HL-60/S4 treated with phorbol 12-myristate 13-acetate at 8.2 ng/mL for 4 days and 3 days (cell line): ENCODE results near the gene LIMS1.
"Not testable (repeated sequence)": the region's sequence is repeated elsewhere in the genome, so short reads cannot be mapped to it uniquely, and the experiment has no call there.

ENCODE experiments used
- in situ Hi-C: fragments of 300-500 bp; cut with MboI; formaldehyde crosslinking; loops from 2 replicates; pipeline ENCODE4 v1.15.0; 2022; ENCODE audit warnings: low sequenced_read_pairs

LIMS1 gene

GRCh38 chr2:108707300-108707699 lies 173.0 kb downstream of the LIMS1 start:
- in situ Hi-C loops, result no loop called here

DNA sequence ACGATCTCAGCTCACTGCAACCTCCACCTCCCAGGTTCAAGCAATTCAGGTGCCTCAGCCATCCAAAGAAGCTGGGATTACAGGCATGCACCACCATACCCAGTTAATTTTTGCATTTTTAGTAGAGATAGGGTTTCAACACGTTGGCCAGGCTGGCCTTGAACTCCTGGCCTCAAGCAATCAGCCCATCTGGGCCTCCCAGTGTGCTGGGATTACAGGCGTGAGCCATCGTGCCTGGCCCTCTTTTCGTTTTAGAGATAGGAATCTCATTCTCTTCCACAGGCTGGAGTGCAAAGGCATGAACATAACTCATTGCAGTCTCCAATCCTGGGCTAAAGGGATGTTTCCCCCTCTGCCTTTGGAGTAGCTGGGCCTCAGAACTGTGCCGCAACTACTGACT lies 182.7 kb downstream of the LIMS1 start:
- in situ Hi-C loops, result not testable (repeated sequence)

- in situ Hi-C loops, result no loop called here
These were observed 185.1 kb downstream of the LIMS1 start, which contains the start of gene RANBP2 for GRCh38 chr2:108719149-108720044. TSS of gene RANBP2 (plus strand) at chr2:108719482. CDS start at chr2:108719607, 125 bp downstream.

GRCh38 chr2:108726048-108726447 lies 191.8 kb downstream of the LIMS1 start:
- in situ Hi-C loops, result loop anchor here (25.0 kb wide), 1 partner anchor 264 kb away; no protein-coding TSS in a partner anchor

DNA sequence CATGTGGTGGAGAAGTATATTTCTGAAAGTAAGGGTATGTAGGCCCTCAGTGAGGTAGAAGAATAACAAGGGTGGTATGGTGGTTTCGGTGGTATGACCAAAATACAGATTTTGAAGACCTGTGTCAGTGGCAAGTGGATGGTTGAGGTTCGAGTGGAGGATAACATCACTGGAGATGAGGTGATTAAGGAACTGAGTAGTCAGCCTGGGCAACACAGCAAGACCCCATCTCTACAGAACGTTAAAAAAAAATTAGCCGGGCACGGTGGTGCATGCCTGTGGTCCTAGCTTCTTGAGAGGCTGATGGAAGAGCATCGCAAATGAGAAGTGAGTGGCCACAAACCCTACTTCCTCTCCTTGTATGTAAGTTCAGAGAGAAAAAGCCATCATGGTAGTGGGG lies 200.4 kb downstream of the LIMS1 start:
- in situ Hi-C loops, result loop anchor here (25.0 kb wide), 1 partner anchor 272 kb away; no protein-coding TSS in a partner anchor
